Pons (tissue), 1 donor: Measurements from ENCODE around the gene CAMSAP1.
"Not testable (repeated sequence)": the region's sequence is repeated elsewhere in the genome, so short reads cannot be mapped to it uniquely, and the experiment has no call there.

ENCODE experiments used
- DNase-seq: peaks from one replicate; pipeline ENCODE4 v3.0.0-alpha.2; 2016; ENCODE audit warnings: low spot score

The CAMSAP1 gene, protein sequence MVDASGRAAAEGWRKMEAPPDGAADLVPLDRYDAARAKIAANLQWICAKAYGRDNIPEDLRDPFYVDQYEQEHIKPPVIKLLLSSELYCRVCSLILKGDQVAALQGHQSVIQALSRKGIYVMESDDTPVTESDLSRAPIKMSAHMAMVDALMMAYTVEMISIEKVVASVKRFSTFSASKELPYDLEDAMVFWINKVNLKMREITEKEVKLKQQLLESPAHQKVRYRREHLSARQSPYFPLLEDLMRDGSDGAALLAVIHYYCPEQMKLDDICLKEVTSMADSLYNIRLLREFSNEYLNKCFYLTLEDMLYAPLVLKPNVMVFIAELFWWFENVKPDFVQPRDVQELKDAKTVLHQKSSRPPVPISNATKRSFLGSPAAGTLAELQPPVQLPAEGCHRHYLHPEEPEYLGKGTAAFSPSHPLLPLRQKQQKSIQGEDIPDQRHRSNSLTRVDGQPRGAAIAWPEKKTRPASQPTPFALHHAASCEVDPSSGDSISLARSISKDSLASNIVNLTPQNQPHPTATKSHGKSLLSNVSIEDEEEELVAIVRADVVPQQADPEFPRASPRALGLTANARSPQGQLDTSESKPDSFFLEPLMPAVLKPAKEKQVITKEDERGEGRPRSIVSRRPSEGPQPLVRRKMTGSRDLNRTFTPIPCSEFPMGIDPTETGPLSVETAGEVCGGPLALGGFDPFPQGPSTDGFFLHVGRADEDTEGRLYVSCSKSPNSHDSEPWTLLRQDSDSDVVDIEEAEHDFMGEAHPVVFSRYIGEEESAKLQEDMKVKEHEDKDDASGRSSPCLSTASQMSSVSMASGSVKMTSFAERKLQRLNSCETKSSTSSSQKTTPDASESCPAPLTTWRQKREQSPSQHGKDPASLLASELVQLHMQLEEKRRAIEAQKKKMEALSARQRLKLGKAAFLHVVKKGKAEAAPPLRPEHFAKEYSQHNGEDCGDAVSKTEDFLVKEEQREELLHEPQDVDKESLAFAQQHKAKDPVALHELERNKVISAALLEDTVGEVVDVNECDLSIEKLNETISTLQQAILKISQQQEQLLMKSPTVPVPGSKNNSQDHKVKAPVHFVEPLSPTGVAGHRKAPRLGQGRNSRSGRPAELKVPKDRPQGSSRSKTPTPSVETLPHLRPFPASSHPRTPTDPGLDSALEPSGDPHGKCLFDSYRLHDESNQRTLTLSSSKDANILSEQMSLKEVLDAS (N-terminal part only)

DNA sequence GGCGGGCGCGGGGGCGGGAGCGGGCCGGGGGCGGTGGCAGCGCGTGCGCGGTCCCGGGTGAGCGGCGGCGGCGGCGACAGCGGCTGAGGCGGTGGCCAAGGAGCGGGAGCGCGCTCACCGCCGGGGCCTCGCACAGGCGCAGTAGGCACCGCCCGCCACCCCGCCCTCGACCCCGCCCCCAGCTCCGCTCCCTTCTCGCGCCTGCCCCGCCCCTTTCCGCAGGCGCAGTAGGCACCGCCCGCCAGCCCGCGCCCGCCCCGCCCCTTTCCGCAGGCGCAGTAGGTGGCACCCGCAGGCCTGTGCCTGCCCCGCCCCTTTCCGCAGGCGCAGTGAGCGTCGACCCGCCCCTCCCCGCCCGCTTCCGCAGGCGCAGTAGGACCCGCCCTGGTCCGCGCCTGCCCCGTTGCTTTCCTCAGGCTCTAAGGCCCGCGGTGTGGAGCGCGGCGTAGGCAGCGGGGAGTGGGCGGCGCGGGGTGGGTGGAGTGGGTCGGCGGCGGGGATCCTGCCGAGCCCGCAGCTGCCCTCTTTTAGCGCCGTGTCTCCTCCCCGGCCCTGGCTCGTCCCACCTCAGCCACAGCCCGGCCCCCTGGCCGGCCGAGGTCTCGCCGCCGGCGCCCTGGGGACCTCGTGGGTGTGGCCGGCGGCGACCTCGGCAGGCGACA, at the start of gene CAMSAP1:
Gene CAMSAP1 (minus strand): TSS at position 116 of the 662 bp plus-strand sequence. CDS start 387 bp downstream, outside the sequence.
- DNase-seq: peak; percentile 89

DNA sequence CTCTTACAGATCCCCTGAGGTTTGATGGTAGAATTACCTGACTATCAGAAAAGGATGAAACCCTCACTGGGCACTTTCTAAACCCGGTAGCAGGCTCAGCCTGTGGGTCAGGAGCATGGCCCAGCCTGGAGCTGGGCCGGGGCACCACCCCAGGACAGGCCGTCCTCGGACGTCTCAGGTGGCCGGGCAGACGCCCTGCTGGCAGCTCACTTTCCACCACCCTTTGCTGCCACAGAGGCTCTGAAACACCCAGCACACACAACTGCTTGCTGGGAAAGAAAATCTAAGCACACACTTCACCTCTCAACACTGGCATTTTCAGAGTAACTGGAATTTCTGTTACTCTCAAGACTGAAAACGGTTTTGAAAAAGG, 49.4 kb upstream of the CAMSAP1 start:
- no peak for DNase-seq

DNA sequence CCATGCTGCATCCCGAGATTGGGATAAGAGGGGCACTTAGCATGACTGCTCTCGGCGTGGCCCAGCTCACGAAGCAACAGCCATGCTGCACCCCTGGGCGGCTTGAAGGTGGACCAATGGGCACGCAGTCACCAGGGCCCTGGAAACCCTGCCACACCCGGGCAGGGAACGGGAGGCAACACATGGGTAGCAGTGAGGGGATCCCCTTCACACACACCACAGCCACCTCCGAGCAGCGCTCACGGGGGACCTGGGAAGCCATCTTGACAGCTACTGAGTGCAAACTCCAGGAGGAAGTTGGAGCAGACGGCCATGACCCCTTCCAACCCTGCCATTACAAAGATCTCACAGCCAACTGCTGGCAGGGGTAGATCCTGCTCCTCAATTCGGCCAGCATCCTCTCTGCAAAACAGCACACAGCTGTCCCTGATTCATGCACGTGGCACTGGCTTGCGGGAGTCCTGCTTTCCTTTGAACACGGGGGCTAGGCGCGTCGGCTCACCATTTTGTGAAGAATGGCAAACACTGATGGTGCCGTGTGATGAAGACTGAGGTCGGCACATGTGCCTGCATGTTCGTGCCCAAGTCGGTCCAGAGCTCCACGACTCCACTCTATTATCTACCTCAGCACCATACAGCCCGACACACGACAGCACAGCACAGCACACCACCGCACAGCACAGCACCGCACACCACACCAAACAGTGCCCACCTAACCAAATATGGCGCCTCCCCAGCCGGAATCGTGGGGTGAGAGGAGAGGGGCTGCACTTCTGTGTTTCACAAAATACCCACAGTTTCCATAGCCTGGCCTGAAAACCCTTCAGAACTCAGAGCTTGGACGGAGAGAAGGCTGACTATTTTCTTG, 48.8 kb upstream of the CAMSAP1 start:
- no peak for DNase-seq

DNA sequence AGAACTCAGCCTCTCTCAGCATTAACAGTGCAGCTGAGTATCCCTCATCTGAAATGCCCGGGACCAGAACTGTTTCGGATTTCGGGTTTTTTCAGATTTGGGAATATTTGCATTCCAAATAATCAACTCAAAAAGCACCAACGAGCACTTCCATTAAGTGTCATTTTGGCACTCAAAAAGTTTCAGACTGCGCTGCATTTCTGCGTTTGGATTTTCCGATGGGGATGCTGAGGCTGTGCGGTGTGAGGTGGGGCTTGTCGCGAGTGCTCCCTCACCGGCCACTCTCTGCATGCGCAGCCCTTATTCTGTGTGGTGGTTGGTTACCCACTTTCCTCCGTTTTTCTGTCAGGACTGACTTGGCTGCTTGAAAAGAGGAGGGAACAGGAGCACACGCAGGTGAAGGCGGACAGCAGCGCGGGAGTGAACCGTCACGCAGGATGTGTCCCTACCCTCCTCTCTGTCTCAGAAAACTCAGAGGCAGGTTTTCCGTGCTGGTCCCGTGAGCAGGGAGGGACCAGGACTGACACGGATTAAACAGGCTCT, 45.4 kb upstream of the CAMSAP1 start:
- no peak for DNase-seq

DNA sequence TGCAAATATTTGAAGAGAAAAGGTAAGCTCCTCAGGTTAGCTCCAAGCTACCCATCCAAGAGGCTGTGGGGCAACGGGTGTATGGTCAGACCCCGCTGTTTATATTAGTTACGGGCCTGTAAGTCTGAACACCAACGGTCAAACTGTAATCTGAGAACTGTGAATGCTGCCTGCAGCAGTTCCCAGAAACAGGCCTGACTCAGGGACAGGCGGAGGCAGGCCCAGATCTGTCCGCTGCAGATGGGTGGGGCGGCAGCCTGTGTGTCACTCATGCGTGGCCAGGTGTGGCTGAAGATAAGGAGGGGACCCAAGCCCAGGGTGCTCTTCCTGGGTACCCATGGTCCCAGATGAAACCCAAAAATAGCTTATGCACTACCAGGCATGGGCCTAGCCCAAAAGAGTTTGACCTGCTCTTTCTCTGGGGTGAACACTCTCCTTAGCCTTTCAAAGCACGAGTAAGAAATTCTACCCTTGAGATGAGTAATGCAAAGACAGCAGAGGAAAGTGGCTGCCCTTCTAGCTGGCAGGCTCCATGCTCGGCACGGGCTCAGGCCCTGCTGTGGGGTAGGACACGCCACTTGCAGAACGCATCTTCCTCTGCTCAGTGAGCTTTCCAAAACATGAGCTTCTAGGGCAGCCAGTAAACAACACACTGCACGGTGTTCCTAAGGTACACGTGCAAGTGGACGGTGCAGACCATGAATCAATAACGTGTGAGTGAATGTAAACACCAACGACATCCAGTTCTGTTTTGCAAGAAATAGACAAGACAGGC, 44.7 kb upstream of the CAMSAP1 start:
- no peak for DNase-seq

DNA sequence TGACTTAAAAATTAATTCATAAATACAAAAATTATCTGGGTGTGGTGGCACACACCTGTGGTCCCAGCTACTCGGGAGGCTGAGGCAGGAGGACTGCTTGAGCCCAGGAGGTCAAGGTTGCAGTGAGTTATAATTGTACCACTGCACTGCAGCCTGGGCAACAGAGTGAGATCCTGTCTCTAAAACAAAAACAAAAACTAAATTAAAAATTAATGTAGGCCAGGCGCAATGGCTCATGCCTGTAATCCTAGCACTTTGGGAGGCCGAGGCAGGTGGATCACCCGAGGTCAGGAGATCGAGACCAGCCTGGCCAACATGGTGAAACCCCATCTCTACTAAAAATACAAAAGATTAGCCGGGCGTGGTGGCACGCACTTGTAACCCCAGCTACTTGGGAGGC, 44.0 kb upstream of the CAMSAP1 start:
- DNase-seq: not testable (repeated sequence)

DNA sequence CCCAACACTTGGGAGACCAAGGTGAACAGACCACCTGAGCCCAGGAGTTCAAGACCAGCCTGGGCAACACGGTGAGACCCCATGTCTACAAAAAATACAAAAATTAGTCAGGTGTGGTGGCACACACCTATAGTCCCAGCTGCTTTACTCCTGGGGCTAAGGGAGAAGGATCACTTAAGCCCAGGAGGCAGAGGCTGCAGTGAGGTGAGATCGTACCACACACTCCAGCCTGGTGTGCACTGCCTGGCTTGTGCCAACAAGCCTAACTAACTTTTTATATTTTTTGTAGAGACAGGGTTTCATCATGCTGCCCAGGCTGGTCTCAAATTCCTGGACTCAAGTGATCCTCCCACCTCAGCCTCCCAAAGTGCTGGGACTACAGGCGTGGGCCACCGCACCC, 43.5 kb upstream of the CAMSAP1 start:
- DNase-seq: not testable (repeated sequence)

DNA sequence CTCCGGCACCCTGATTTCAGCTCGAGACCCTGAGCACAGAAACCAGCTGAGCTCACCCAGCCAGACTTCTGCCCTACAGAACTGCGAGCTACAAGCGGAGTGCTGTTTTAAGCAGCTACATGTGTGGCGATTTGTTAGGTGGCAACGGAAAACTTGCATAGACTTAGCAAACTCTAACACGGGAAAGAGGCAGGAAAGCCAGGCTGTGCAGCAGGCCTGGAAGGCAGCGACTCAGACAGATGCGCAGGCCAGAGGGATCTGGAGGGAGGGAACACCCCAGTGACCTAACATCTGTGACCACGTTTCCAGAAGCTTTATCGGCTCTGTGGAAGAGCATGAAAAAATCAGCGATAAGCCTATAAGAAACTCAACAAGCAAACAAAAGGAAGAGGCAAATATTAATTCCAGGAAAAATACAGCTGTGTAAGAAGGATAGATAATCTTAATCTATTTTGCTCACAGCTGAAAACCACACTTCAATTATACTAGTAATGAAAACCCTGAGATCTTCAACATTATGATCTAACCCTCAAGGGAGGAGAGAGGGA, 42.9 kb upstream of the CAMSAP1 start:
- DNase-seq: no peak

DNA sequence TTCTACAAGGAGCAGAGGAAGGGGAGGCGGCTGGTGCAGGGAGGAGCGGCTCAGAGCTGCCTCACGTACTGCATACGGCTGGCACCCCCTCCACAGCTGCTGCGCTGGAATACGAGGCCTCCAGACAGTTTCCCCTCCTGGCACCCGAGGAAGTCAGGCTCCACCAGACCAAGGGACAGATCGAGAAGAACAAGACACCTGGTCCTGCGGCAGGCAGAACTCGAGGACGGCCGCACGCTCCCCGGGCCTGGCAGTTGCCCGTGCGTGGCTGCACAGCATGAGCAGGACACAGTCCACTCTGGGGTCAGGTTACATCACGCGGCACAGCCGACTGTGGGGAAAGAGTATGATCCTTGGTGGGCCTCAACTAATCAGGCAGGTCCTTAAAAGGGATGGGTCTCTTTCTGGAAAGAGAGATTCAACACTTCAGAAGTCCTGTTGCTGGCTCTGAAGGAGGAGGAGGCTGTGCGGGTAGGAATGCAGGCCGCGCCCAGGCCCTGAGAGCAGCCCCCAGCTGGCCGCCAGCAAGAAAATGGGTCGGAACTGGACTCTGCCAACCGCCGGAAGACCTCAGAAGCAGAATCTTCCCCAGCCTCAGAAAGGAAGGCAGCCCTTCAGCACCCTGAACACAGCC, 42.3 kb upstream of the CAMSAP1 start:
- no peak for DNase-seq

DNA sequence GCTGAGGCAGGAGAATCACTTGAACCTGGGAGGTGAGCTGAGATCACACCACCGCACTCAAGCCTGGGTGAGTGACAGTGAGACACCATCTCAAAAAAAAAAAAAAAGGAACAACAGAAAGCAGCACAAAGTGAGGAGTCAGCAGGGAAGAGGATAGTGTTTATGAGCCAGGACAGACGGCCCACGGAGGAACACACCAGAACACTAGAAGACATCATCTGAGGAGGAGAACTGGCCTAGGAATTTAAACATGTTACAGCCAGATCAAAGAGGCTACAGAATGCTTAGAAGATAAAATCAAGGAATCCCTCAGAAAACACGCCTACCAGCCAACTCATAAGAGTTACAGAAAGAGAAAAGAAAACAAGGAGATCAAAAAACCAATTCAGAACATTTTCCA, 41.6 kb upstream of the CAMSAP1 start:
- DNase-seq: no peak

DNA sequence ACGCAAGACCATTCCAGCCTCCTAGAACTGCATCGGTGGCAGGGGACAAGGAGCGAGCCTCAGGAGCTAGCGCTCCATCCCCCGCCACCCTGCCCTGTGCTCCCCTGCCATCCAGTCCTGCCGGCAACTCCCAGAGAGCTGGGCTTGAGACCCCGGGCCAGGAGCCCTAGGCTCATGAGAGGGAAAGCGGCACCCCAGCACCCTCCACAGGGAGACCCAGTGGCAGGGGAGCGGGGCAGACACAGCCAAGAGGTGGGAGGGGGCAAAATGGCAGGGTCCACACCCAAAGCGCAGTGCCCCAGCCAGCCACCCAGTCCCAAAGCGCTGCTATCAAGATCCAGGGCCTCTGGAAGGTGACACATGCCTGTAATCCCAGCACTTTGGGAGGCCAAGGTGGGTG, 41.1 kb upstream of the CAMSAP1 start:
- DNase-seq: no peak

DNA sequence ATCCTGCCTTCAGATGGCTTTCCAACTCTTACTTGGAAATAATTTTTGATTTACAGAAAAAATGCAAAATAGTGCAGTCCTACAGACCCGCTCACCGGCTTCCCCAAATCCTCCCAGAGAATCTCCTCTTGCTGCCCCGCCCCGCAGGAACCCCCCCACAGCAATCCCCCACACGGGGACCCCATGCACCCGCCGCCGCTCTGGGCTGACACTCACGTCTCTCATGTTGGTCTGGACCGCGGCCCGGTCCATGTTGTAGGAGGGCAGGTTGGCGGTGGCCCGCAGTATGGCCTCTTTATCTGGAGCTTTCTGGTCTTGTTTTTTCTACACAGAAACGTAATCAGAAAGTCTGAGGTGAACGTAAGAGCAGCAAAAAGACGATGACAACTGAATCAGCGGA, 40.2 kb upstream of the CAMSAP1 start:
- no peak for DNase-seq

DNA sequence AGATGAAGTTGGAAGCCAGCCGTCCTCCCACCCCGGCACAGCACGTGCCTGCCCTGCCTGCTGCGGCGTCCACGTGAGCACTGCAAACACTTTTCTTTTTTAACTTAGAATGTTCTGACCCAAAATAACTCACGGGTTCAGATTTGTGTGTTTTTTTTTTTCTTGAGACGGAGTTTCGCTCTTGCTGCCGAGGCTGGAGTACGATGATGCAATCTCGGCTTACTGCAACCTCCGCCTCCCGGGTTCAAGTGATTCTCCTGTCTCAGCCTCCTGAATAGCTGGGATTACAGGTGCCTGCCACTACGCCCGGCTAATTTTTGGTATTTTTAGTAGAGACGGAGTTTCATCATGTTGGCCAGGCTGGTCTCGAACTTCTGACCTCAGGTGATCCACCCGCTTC, 39.8 kb upstream of the CAMSAP1 start:
- DNase-seq: not testable (repeated sequence)

DNA sequence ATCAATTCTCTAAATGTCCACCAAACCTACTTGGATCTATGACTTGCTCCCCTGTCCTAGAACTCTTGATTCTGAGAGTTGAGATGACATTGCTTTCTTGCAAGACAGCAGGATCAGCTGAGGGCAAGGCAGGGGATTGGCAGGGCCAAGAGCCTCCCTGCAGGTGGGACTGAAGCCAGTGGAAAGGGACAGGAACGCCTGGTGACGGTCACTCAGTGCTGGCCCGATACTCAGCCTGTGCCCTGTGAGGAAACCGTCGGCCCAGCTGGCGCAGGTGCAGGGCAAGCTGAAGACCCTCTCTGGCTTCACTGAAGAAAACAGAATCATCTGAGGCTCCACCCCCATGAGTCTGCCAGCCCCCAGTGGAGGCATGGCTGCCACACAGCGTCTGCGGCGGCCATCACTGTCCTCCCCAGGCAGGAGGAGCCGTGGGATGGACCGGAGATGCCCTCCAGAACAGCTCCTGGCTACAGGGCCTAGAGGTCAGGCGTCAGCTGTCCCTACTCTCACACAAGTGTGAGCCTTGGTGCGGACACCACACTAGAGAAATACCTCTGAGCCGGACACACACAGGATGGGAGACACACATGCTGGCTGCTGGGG, 39.1 kb upstream of the CAMSAP1 start:
- DNase-seq: no peak

DNA sequence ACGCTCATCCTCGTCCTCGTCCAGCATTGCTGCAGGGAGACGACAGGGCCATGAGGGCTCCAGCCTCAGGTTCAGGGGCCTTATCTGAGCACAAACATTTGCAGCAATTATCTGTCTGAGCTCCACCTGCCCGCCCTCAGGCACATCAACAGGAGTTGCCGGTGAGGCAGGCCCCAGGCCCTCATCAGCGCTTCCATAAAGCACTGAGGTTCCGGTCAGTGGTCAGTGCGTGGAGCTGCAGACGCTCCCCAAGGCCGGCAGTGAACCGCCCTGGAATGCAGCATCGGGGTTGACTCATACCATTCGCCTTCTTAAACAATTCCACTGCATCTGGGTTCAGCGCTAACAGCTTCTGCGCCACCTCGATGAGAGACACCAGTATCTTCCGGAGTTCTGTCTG, 38.6 kb upstream of the CAMSAP1 start:
- no peak for DNase-seq

DNA sequence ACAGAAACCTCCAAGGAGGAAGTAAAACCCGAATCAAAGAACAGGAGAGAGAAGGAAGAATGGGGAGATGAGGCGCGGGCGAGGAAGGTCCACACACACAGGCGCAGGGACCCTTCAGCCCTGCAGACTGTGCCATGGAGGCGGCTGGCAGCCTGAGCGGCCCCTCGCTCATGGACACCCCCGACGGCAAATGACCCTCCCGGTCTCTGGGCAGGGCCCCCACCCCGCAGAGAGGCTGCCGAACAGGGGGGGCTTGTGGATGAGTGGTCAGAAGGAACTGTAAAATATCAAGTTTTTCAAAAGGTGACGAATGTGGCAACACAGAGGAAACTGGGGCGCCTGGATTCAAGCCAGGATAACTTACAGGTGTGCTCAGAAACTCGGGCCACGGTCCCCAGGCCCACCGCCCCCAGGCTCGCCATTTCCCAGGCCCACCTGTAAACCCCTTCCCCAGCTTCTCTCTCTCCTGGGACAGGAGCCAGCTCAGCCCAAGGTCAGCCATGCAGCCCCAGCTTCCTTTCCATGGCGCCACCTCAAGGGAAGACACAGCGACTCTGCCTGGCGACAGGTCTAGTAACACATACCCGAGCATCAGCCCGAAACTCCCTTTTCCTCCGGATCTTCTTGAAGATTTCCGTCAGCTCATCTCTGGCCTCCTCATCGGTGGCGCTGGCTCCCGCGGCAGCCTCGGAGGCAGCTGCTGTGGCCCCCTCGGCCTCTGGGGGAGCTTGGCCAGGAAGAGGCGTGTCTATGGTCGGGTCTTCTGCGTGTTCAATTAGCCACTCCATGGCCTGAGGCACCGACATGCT, 37.3 kb upstream of the CAMSAP1 start:
- DNase-seq: no peak

DNA sequence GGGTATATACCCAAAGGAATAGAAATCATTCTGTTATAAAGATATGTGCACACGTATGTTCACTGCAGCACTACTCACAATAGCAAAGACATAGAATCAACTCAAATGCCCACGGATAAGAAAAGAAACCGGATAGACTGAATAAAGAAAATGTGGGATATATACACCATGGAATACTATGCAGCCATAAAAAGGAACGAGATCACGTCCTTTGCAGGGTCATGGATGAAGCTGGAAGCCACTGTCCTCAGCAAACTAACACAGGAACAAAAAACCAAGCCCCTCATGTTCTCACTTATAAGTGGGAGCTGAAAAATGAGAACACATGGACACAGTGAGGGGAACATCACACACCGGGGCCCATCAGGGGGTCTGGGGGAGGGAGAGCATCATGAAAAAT, 36.3 kb upstream of the CAMSAP1 start:
- DNase-seq: not testable (repeated sequence)
